B cell (primary cell): ENCODE measurements around the gene PLAAT1. TPM values are rescaled to one million over a fixed set of nuclear protein-coding genes. Genes with fewer than 3 reads are reported as not detected.

Source experiments
- ATAC-seq: fragments of 200-7000 bp; cut with Tn5 transposase; one replicate; pipeline ENCODE4 v1.10.0; 2021; ENCODE audit warnings: low read depth, mild to moderate bottlenecking, moderate number of reproducible peaks, moderate library complexity
- CTCF ChIA-PET: fragments of 350-600 bp; sonication (Branson Sonifier 250); formaldehyde crosslinking; loops from one replicate; lab custom pipeline; 2021; ENCODE audit warnings: antibody characterized with exemption, inconsistent platforms; lab: Charles Lee
- POLR2A ChIA-PET: fragments of 350-600 bp; sonication (Branson Sonifier 250); formaldehyde crosslinking; loops from one replicate; lab custom pipeline; 2021; ENCODE audit warnings: antibody characterized with exemption; lab: Charles Lee
- DNase-seq: peaks from one replicate; pipeline ENCODE4 v3.0.0; 2013
- H2AFZ ChIP-seq: 2 replicates; pipeline ENCODE4 v1.6.1; 2012; ENCODE audit warnings: mild to moderate bottlenecking, low read depth, low read length; ENCODE audit not compliant: insufficient read depth, poor library complexity, severe bottlenecking
- H3K27ac ChIP-seq, 2 donors: 1 replicate in 1 of 2; 2 replicates in 1 of 2; pipeline ENCODE4 v1.5.1; 2012 to 2013; ENCODE audit warnings: low read length in 2 of 2, mild to moderate bottlenecking in 2 of 2, moderate library complexity in 1 of 2
- H3K27me3 ChIP-seq, 4 experiments: fragments of 200-600 bp in 1 of 4; sonication (generic) in 1 of 4; replicated peaks in 1 of 4; 1 replicate in 2 of 4; 2 replicates in 2 of 4; pipeline versions ENCODE4 v1.6.1 to v1.7.0; 2013 to 2016; ENCODE audit warnings: low read length in 3 of 4, mild to moderate bottlenecking in 2 of 4, mixed read lengths in 1 of 4, moderate library complexity in 1 of 4; ENCODE audit not compliant: insufficient read depth in 4 of 4, control insufficient read depth in 3 of 4; ENCODE audit errors: control extremely low read depth in 1 of 4
- H3K36me3 ChIP-seq, 2 experiments: replicated peaks in 1 of 2; 1 replicate in 1 of 2; 2 replicates in 1 of 2; pipeline versions ENCODE4 v1.6.1 to v1.7.1; 2013; ENCODE audit warnings: low read length in 1 of 2; ENCODE audit not compliant: insufficient read depth in 2 of 2, control insufficient read depth in 1 of 2; ENCODE audit errors: control extremely low read depth in 1 of 2, extremely low read depth in 1 of 2
- H3K4me1 ChIP-seq, 2 donors: fragments of 200-600 bp in 1 of 2; sonication (generic) in 1 of 2; 1 replicate in 1 of 2; 2 replicates in 1 of 2; pipeline versions ENCODE4 v1.5.1 to v1.6.1; 2013 to 2017; ENCODE audit warnings: low read length in 2 of 2; ENCODE audit not compliant: control insufficient read depth in 2 of 2, insufficient read depth in 2 of 2
- H3K4me2 ChIP-seq: replicated peaks from 2 replicates; pipeline ENCODE3; 2012; ENCODE audit warnings: mild to moderate bottlenecking, low read depth, low read length; ENCODE audit not compliant: poor library complexity, severe bottlenecking
- H3K4me3 ChIP-seq, 5 experiments: fragments of 200-600 bp in 1 of 5; sonication (generic) in 1 of 5; 1 replicate in 3 of 5; 2 replicates in 2 of 5; pipeline versions ENCODE4 v1.5.1 to v1.7.0; 2011 to 2016; ENCODE audit warnings: low read length in 4 of 5, mild to moderate bottlenecking in 4 of 5, low read depth in 2 of 5, control low read depth in 1 of 5, moderate library complexity in 1 of 5; ENCODE audit not compliant: insufficient read depth in 1 of 5; ENCODE audit errors: control extremely low read depth in 1 of 5, extremely low read depth in 1 of 5
- H3K79me2 ChIP-seq: fragments of 200-600 bp; sonication (generic); one replicate; pipeline ENCODE4 v1.6.0; 2016; ENCODE audit warnings: low read length; ENCODE audit not compliant: control insufficient read depth, insufficient read depth
- H3K9ac ChIP-seq: fragments of 200-600 bp; sonication (generic); 2 replicates; pipeline ENCODE4 v1.6.1; 2017; ENCODE audit warnings: mild to moderate bottlenecking, low read length, moderate library complexity
- H3K9me3 ChIP-seq, 3 donors: one replicate each; pipeline versions ENCODE4 v1.6.1 to v1.7.1; 2013; ENCODE audit warnings: low read length in 2 of 3; ENCODE audit not compliant: control insufficient read depth in 2 of 3, insufficient read depth in 1 of 3; ENCODE audit errors: control extremely low read depth in 1 of 3
- H4K20me1 ChIP-seq: 2 replicates; pipeline ENCODE4 v1.6.0; 2012; ENCODE audit warnings: mild to moderate bottlenecking, low read length; ENCODE audit not compliant: insufficient read depth, control insufficient read depth, poor library complexity, severe bottlenecking
- H3K27ac Mint-ChIP-seq: one replicate; pipeline ENCODE4 v1.8.0; 2021; ENCODE audit warnings: mixed read lengths
- H3K27me3 Mint-ChIP-seq: one replicate; pipeline ENCODE4 v1.8.0; 2021; ENCODE audit warnings: mixed read lengths
- H3K4me1 Mint-ChIP-seq: one replicate; pipeline ENCODE4 v1.8.0; 2021; ENCODE audit warnings: mixed read lengths
- H3K4me3 Mint-ChIP-seq: one replicate; pipeline ENCODE4 v1.8.0; 2021; ENCODE audit warnings: mixed read lengths
- H3K9me3 Mint-ChIP-seq: one replicate; pipeline ENCODE4 v1.8.0; 2022; ENCODE audit warnings: mixed read lengths; ENCODE audit not compliant: insufficient read depth
- CTCF ChIP-seq: fragments of 200-600 bp; IDR thresholded peaks from one replicate; pipeline ENCODE4 v1.8.0; 2022; ENCODE audit warnings: antibody characterized with exemption, mild to moderate bottlenecking
- EZH2 ChIP-seq: IDR thresholded peaks from 2 replicates; pipeline ENCODE4 v1.6.1; 2012; ENCODE audit warnings: borderline replicate concordance, low read depth, mild to moderate bottlenecking, moderate library complexity, low read length; ENCODE audit not compliant: insufficient read depth, poor library complexity, severe bottlenecking
- WGBS: methylation state at CpG from one replicate; pipeline ENCODE4 v1.1.5; 2013; ENCODE audit warnings: missing lambda C conversion rate; ENCODE audit not compliant: insufficient coverage; 5-methylcytosine and 5-hydroxymethylcytosine counted together
- intact Hi-C: fragments of 100-400 bp; cut with micrococcal nuclease; formaldehyde crosslinking; loops from one replicate; pipeline ENCODE4 v1.10.0; 2022
- polyA plus RNA-seq: library from polyadenylated mRNA; depleted of rRNA; stranded (reverse); fragments of >200 nt; gene quantifications from 2 replicates; pipeline ENCODE4 v1.2.3, GENCODE V29; 2012
- total RNA-seq, 2 donors: library from RNA; stranded (reverse); fragments of 120-200 nt in 1 of 2; gene quantifications; 1 replicate in 1 of 2; 2 replicates in 1 of 2; pipeline versions ENCODE4 v1.2.3 to v1.2.4, GENCODE V29; 2013 to 2022

Gene PLAAT1
- total and polyA plus RNA-seq, 2 donors (not counting 1 experiment from before 2014, with no cell fraction given): not detected

GRCh38 chr3:193269343-193270028, 28.5 kb downstream of the PLAAT1 start:
- Mint-ChIP-seq H3K4me1 (no peaks in the 10 kb centered on the region), H3K4me3 (no peak overlapping the region), H3K27me3 (no peaks in the 10 kb centered on the region), H3K27ac (no peak overlapping the region), H3K9me3 (no peaks in the 10 kb centered on the region)
- DNase-seq (no peak), ATAC-seq (no peak)
- no peaks in the 10 kb centered on the region for H3K4me1 ChIP-seq
- intact Hi-C loops: no loop called here
- no peak overlapping the region for H3K9ac ChIP-seq
- no peak overlapping the region for H3K27ac ChIP-seq
- no peaks in the 10 kb centered on the region for H3K36me3 ChIP-seq
- no peaks in the 10 kb centered on the region for H3K79me2 ChIP-seq
- H4K20me1 ChIP-seq: no peaks in the 10 kb centered on the region
- H2AFZ ChIP-seq: no peak overlapping the region
- no peak overlapping the region for H3K4me3 ChIP-seq
- H3K4me2 ChIP-seq: no peak overlapping the region
- TF ChIP-seq CTCF: no peak
- TF ChIP-seq EZH2: no peak
- ChIA-PET POLR2A (no interaction called here), CTCF (no interaction called here)
- H3K9me3 ChIP-seq: no peaks in the 10 kb centered on the region
- WGBS: 92% methylated on average over 2 of the region's 3 CpGs
- peaks cover 0 to 3% (median 0%) of the 10 kb centered on the region in 4 experiments for H3K27me3 ChIP-seq

- H2AFZ ChIP-seq: no peak overlapping the region
- H3K4me3 ChIP-seq: no peak overlapping the region
- no peak overlapping the region for H3K4me3 Mint-ChIP-seq
- no peaks in the 10 kb centered on the region for H3K4me1 Mint-ChIP-seq
- no peaks in the 10 kb centered on the region for H4K20me1 ChIP-seq
- DNase-seq (no peak), ATAC-seq (no peak)
- no peaks in the 10 kb centered on the region for H3K4me1 ChIP-seq
- no peaks in the 10 kb centered on the region for H3K9me3 ChIP-seq
- no peak overlapping the region for H3K27ac Mint-ChIP-seq
- H3K27ac ChIP-seq: no peak overlapping the region
- no peaks in the 10 kb centered on the region for H3K27me3 Mint-ChIP-seq
- TF ChIP-seq EZH2 (no peak), CTCF (no peak)
- H3K36me3 ChIP-seq: no peaks in the 10 kb centered on the region
- H3K9me3 Mint-ChIP-seq: no peaks in the 10 kb centered on the region
- H3K79me2 ChIP-seq: no peaks in the 10 kb centered on the region
- WGBS: no CpG with 5 or more reads among the region's 3 CpGs
- H3K27me3 ChIP-seq: peaks cover 0 to 3% (median 0%) of the 10 kb centered on the region in 4 experiments
- no peak overlapping the region for H3K4me2 ChIP-seq
- intact Hi-C loops: no loop called here
- ChIA-PET POLR2A (no interaction called here), CTCF (no interaction called here)
- H3K9ac ChIP-seq: no peak overlapping the region
These were observed 29.4 kb downstream of the PLAAT1 start for GRCh38 chr3:193270451-193270850.
